MG63 (cell line): ENCODE measurements around the gene SOCS3. TPM values are rescaled to one million over a fixed set of nuclear protein-coding genes. Genes with fewer than 3 reads are reported as not detected.
"Not testable (repeated sequence)": the region's sequence is repeated elsewhere in the genome, so short reads cannot be mapped to it uniquely, and the experiment has no call there.

Source experiments
- DNase-seq: peaks from one replicate; pipeline ENCODE4 v3.0.0-alpha.2; 2020
- H3K27me3 ChIP-seq: fragments of 250-450 bp; sonication (Bioruptor Pico); 2 replicates; pipeline ENCODE4 v1.5.1; 2020; ENCODE audit warnings: mild to moderate bottlenecking, moderate library complexity
- H3K36me3 ChIP-seq: fragments of 250-450 bp; sonication (Bioruptor Pico); 2 replicates; pipeline ENCODE4 v1.5.1; 2020; ENCODE audit warnings: mild to moderate bottlenecking, moderate library complexity
- H3K4me3 ChIP-seq: fragments of 250-450 bp; sonication (Bioruptor Pico); 2 replicates; pipeline ENCODE4 v1.5.1; 2020; ENCODE audit warnings: mild to moderate bottlenecking, moderate library complexity
- H3K9me3 ChIP-seq: fragments of 250-450 bp; sonication (Bioruptor Pico); 2 replicates; pipeline ENCODE4 v1.5.1; 2020; ENCODE audit warnings: mild to moderate bottlenecking, moderate library complexity
- total RNA-seq: library from RNA; depleted of rRNA; stranded (reverse); fragments of >200 nt; shearing (Covaris generic); gene quantifications from 2 replicates; pipeline ENCODE4 v1.2.3, GENCODE V29; 2014; ENCODE audit warnings: low replicate concordance

The SOCS3 gene
- total RNA-seq, 1 experiment from 2014 or later = 32.9 TPM

DNA sequence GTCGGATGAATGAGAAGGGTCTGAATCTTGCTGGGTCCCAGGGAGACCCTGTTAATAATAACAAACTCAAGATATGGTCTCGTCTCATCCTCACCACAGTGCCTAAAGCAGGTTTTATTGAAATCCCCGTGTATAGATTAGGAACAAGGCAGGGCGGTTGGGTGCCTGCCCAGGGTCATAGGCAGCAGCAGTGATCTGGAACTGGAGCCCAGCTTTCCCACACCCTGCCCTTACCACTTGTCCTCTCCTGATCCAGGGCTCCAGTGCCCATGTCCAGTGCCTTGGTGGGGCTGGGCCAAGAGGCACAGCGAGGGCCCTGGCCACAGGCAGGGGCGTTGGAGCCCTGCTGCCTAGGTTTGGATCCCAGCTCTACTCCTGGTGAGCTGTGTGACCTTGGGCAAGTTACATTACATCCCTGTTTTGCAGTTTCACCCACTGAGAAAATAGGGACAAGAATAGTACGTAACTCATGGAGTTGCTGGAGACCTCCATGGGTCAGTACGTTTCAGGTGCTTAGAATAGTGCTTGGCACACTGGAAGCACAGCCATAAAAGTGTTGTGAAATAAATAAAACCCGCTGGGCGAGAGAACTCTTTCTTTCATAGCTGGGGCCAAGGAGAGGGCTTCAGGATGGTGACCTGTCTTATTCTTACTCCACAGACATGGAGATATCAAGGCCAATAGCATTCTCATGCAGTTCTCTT is 13.9 kb downstream of the SOCS3 start:
- Histone ChIP-seq H3K36me3 (no peaks in the 10 kb centered on the region), H3K9me3 (no peaks in the 10 kb centered on the region), H3K27me3 (no peaks in the 10 kb centered on the region), H3K4me3 (no peak overlapping the region)
- no peak for DNase-seq

DNA sequence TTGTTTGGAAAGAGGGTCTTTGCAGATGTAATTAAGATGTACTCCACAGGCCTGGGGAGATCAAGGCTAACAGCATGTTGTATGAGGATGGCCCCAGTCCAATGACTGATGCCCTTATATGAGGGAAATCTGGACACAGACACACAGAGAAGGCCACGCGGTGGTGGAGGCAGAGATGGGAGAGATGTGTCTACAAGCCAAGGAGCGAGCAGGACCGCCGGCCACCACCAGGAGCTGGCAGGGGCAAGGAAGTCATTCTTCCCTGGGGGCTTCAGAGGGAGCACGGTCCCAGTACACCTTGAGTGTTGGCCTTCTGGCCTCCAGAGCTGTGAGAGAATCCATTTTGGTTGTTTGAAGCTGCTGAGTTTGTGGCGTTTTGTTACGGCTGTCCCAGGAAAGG is 14.7 kb downstream of the SOCS3 start:
- Histone ChIP-seq H3K4me3 (no peak overlapping the region), H3K9me3 (no peaks in the 10 kb centered on the region), H3K27me3 (no peaks in the 10 kb centered on the region), H3K36me3 (no peaks in the 10 kb centered on the region)
- no peak for DNase-seq

DNA sequence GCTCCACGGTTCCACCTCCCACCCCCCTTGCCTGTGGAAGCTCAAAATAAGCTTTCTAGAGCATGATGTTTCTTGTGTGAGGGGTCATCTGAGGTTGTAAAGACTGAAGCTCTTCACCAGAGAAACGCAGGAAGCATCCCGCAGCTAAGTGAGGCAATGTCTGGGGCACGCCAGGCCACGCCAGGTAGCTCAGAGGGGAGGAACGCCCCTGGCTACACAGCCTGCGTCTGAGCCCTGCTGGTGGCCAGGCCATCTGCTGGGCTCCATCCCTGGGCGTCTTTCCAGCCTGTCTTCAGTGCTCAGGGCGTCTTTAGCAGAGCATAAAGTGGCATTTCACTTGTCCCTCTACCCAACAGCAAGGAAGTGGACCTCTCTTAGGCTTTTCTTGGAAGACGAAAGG is 15.2 kb downstream of the SOCS3 start:
- no peaks in the 10 kb centered on the region for H3K9me3 ChIP-seq
- H3K36me3 ChIP-seq = no peaks in the 10 kb centered on the region
- no peak for DNase-seq
- no peaks in the 10 kb centered on the region for H3K27me3 ChIP-seq
- H3K4me3 ChIP-seq = no peak overlapping the region

DNA sequence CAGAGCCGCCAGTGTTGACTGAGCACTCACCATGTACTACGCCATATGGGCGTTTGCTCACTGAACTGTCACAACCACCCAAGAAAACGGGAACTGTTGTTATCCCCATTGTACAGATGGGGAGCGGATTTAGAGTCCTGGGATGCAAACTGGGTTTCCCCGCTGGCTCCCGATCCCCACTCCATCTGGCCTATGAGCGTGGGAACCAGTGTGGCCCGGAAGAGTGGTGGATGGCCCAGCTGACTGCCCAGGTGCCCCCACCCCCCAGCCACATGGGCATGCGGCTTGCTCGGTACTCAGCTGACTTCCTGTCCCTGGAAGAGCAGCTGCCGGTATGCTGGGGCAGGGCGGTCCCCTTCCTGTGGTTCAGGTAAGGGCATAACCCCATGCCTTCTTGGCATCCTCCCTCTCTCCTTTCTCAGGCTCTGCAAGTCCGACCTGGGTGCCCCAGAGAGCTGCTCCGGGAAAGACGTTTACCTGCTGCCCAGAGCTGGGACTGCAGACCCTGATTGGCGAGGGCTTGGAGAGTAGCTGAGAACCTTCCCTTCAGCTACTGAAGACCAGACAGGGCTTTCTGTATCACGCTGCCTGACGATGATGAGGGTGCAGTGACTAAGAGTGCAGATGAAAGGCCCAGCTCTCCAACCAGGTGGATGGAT is 16.2 kb downstream of the SOCS3 start:
- Histone ChIP-seq H3K27me3 (no peaks in the 10 kb centered on the region), H3K4me3 (no peak overlapping the region), H3K9me3 (no peaks in the 10 kb centered on the region), H3K36me3 (no peaks in the 10 kb centered on the region)
- no peak for DNase-seq

DNA sequence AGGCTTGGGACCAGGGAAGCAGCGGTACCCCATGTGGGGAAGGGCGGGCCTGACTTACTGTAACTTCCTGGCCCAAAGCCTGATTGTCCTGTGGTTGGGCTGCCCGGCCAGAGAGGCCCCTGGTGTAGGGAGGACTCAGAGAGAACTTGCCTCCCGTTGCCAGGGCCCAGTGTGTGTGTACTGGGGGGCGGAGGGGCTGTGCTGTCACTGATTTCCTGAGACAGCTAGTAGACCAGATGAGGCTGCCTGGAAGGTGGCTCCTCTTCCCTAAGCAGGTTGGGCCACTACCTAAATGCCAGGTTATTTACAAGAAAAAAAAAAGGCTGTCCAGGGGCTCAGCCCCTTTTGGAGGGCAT is 16.7 kb downstream of the SOCS3 start:
- peak; percentile 94 for DNase-seq
- no peaks in the 10 kb centered on the region for H3K27me3 ChIP-seq
- H3K36me3 ChIP-seq = no peaks in the 10 kb centered on the region
- H3K9me3 ChIP-seq = no peaks in the 10 kb centered on the region
- no peak overlapping the region for H3K4me3 ChIP-seq

DNA sequence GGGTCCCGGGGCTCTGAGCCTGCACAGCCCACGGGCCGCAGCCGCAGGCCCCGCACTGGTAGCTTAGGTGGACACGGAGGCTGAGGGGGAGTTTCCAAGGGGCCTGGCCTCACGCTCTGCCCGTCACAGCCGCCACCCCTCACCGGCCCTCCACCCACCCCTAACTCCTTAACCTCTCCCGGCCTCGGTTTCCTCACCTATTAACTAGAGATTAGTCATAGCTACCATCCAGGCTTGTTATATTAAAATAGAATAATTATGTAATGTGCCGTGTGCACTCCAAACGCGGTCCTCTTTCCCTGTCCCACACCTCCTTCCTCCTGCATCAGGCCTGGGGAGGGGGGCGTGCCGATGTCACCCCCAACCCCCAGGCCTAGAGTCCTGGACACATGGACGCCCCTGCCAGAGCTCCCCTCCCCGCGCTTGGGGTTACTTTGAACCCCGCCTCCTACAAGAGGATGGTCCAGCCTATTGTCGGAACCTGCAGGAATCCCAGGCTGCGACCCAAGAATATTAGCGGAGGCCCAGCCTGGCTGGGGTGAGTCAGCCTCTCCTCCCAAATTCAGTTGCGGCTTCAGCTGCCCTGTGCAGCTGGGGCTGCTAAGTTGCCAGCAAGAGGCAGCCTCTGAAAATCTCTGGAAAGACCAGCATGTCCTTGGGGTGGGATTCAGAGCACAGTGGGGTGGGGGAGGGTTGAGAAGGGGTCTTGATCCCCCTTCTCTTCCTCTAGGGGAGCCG is 17.3 kb downstream of the SOCS3 start:
- peak; percentile 95 for DNase-seq
- Histone ChIP-seq H3K27me3 (no peaks in the 10 kb centered on the region), H3K4me3 (peak overlapping the region; percentile 42), H3K9me3 (no peaks in the 10 kb centered on the region), H3K36me3 (no peaks in the 10 kb centered on the region)

DNA sequence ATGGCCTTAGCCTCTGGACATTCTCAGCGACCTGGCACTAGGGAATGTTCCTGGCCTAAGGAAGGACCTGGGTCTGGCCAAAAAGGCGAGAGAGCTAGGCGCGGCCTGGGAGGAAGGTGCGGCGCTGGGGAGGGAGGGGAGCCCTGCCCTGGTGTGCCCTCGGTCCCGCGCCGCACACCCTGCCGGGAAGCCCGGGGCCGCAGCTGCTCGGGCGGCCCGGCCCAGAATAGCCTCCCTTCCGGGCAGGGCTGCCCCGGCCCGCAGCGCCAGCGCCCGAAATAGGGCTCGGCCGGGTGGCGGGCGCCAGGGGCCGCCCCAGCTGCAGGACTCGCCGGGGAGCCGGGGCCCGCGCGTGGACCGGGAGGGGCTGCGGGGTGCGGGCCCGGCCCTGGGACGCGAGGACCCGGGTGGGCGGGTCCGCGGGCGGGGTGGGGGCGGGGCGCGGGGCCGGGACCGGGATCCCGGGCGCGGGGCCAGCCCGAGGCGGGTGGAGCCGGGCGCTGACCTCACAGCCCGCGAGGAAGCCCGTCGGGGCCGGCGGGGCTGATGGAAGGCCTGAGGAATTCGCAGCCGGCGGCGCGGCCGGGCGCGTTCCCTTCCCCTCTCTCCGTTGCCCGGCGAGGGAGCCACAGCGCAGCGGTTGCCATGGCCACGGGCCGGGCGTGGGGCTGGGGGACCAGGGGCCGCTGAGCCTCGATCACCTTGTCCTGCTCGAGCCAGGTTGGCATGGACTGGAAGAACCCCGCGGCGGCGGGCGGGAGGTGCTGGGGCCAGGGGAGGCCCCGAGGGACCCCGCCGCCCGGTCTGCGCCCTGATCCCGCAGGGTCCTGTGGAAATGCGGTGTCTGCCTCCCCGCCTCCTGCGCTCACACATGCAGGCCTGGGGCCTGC is 18.1 kb downstream of the SOCS3 start:
- peak; percentile 84 for DNase-seq
- Histone ChIP-seq H3K36me3 (no peaks in the 10 kb centered on the region), H3K27me3 (no peaks in the 10 kb centered on the region), H3K4me3 (peak overlapping the region; percentile 42), H3K9me3 (no peaks in the 10 kb centered on the region)

DNA sequence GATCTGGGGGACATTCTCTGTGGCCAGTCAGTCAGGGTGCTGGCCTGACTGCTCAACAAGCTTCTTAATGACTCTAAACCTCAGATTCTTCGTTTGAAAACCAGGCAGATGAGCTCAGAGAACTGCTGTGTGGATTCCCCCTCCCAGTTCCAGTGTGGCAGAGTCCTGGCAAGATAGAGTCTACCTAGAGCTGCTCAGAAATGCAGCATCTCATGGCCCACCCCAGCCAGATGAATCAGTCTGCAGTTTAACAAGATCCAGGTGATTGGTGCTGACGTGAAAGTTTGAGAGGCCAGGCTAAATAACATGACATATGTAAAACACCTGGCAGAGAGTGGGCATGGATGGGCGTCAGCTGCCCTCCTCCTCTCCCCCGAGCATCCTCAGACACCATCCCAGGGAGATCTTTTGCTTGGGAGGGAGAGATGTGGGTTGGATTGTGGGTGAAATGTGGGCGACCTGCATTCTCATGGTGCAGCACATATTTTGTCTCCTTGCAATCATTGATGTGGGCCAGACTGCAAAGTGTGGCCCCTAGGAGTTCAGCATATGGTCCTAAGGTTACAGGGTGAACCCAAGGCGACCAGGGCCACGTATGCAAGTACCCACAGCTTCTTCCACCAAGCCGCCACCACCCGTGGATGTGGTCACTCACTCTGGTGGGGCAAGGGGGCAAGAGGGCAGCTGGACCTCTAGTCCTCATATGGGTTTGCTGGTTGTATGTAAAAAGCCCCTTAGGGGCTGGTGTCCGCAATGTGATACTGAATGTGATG is 19.5 kb downstream of the SOCS3 start:
- H3K4me3 ChIP-seq = no peak overlapping the region
- DNase-seq = no peak

DNA sequence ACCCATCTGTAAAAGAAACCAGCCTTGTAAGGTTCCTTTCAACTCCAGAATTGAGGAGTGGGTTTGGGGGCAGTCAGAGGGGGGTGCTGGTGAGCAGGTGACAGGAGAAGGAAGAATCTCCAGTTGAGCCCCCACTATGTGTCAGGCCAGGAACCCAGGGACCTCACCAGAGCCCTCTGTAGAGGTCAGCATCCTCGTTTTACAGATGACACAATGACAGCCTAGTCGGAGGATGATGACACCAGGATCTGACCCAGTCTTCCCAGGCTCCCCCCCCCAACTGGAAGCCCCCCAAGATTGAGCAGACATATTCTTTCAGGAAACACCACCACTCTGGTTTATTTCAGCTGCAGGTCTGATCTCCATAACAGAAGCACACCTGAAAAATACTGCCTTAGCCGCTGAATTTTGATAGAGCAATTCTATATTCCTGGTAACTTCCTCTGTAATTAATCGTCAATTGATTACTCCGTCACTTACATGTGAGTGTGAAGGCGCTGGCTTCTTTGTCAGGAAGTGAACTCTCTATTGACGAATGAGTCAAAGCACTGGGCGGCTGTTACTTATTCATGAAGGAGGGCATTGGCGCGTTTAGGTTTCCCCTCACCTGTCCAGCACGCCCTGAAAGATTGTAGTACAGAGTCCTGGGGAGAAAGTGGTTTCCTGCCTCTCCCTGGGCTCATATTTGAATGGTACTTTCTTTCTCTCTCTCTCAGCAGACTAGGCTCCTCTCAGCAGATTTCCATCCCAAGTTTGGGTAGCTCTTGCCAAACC is 21.2 kb downstream of the SOCS3 start:
- Histone ChIP-seq H3K4me3 (no peak overlapping the region), H3K36me3 (no peaks in the 10 kb centered on the region), H3K27me3 (no peaks in the 10 kb centered on the region), H3K9me3 (no peaks in the 10 kb centered on the region)
- no peak for DNase-seq

More for the DNA sequence above, 19.5 kb downstream of the SOCS3 start:
- Histone ChIP-seq H3K27me3 (no peaks in the 10 kb centered on the region), H3K9me3 (no peaks in the 10 kb centered on the region), H3K36me3 (no peaks in the 10 kb centered on the region)

DNA sequence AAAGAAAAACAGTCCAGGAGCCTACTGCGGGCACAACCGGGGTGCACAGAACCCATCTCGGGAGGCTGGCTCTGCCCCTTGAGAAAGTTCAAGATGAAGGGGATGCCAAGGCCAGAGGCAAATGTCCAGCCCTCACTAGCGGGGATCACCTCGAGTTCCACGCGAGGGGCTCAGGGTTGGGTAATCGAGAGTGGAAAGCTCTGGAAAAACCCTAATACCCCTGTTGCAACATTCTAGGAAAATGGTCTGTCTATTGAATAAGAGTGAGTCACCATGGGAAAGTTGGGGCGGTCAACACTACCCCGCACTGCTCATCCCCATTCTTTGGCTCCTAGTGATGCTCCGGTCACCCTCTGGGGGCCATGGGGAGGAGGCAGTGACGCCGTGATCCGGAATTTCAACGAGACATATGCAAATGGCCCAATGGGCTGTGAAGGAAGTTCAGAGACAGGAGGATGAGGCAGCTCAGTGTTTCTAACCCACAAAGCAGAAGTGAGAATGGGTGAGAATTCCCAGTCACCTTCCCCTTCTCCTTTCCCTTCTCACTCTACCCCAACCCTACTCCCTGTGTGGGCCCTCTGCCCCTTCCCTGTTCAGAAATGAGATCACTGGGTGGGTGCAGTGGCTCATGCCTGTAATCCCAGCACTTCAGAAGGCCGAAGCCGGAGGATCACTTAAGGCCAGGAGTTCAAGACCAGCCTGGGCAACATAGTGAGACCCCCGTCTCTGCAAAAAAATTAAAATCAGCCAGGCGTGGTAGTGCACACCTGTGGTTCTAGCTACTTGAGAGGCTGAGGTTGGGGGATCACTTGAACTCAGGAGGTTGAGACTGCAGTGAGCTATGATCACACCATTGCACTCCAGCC is 22.4 kb downstream of the SOCS3 start:
- H3K27me3 ChIP-seq = no peaks in the 10 kb centered on the region
- no peak overlapping the region for H3K4me3 ChIP-seq
- H3K9me3 ChIP-seq = no peaks in the 10 kb centered on the region
- no peak for DNase-seq
- no peaks in the 10 kb centered on the region for H3K36me3 ChIP-seq

DNA sequence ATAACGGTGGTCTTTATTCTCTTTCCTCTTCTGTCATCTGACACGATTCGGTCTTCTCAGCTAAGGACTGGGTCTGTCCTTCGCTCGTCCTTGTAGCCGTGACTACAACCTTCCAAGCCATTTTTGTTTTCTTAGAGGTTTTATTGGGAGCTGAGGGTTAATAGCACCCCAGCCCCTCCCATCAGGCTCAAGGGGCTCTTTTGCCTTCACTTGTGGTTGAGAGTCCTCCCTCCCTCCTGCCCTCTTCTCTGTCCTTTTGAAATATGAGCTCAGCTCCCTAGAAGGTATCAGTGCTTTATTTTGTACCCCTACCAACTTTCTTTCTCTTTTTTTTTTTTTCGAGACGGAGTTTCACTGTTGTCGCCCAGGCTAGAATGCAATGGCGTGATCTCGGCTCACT is 24.7 kb downstream of the SOCS3 start:
- Histone ChIP-seq H3K4me3 (no peak overlapping the region), H3K27me3 (no peaks in the 10 kb centered on the region), H3K36me3 (no peaks in the 10 kb centered on the region), H3K9me3 (no peaks in the 10 kb centered on the region)
- DNase-seq = no peak

DNA sequence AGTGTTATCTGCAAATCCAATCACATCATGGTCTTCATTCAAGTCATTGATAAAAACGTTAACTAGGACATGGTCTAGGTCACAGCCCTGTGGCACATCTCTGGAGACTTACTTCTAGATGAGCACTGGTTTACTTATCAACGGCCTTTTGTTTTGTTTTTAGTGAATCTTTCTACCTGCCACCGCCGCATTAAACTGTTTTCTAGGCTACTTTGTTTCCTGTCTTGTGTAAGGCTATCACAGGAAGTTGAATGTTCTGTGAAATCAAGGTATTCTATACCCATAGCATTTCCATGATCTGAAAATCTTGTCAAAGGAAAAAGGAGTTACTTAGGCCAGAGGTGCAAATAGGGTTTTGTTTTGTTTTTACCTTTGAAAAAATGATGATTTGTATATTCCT is 26.9 kb downstream of the SOCS3 start:
- no peaks in the 10 kb centered on the region for H3K27me3 ChIP-seq
- no peak overlapping the region for H3K4me3 ChIP-seq
- H3K36me3 ChIP-seq = no peaks in the 10 kb centered on the region
- no peak for DNase-seq
- H3K9me3 ChIP-seq = no peaks in the 10 kb centered on the region

DNA sequence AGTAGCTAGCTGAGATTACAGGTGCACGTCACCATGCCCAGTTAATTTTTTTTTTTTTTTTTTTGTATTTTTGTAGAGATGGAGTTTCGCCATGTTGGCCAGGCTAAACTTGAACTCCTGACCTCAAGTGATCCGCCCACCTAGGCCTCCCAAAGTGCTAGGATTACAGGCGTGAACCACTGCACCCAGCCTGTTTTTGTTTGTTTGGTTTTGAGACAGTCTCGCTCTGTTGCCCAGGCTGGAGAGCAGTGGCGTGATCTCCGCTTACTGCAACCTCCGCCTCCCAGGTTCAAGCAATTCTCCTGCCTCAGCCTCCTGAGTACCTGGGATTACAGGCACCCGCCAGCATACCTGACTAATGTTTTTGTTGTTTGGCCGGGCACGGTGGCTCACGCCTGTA is 28.5 kb downstream of the SOCS3 start:
- DNase-seq, H3K36me3 ChIP-seq, H3K27me3 ChIP-seq, H3K9me3 ChIP-seq, H3K4me3 ChIP-seq: not testable (repeated sequence)

DNA sequence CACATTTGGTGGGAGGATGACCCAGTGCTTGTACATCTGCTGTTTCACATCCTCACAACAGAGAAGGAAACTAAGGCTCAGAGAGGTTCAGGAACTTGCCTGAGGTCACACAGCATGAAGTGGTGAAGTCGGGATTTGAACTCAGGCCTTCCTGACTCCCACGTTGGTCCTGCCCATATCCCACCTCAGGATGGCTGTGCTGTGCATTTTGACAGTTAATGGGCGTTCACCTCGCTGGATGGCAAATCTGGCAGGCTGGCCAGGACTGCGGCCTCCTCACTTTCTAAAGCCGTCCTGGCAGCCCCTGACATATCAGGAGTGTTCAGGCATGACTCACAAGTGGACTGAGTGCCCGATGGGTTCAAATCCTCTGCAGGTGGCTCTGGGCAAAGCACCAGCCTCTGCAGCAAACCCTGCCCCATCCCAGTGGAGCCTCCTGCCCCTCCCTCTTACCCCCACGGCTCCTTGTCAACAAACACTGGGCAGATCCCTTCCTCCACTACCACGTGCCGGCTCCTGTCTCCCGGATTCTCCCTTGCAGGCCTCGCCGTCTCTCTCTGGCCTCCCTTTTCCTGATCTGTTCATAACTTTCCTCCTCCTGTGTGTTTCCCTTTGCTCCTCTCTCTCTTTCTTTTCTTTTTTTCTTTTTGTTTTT is 29.2 kb downstream of the SOCS3 start:
- Histone ChIP-seq H3K4me3 (no peak overlapping the region), H3K9me3 (no peaks in the 10 kb centered on the region), H3K27me3 (no peaks in the 10 kb centered on the region), H3K36me3 (no peaks in the 10 kb centered on the region)
- DNase-seq = peak; percentile 99
